ENCODE measurements around the gene FAM168A. TPM values are rescaled to one million over a fixed set of nuclear protein-coding genes. Genes with fewer than 3 reads are reported as not detected.

Gene FAM168A
- total RNA-seq, 1 experiment from 2014 or later: 21.1 TPM

DNA sequence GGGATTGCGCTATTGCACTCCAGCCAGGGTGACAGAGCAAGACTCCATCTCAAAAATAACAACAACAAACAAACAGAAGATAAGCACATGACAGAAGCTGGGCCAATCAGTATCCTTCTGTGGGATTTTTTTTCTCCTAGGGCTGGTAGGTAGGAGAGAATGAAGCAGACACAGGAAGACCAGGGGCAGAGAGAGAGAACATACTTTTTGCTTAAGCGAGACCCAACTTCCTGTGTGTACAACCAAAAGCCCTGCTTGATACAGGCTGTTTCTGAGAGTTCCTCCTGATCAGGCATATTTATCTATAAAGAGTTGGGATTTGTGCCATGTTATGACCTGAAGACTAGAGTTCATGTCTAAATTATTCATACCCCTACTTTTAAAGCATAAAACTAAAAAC is 36.1 kb upstream of the FAM168A start:
- Histone ChIP-seq H4K5ac (ENCODE audit: insufficient read length, low read depth, low read length) (no peak overlapping the region), H2AK5ac (ENCODE audit: insufficient read length, low read length) (no peak overlapping the region), H3K23me2 (ENCODE audit: insufficient read length, low read depth, low read length, poor library complexity, severe bottlenecking) (no peaks in the 10 kb centered on the region), H3K79me1 (ENCODE audit: insufficient read depth, low read depth, low read length, poor library complexity, severe bottlenecking) (no peaks in the 10 kb centered on the region), H3K27me3 (ENCODE audit: insufficient read depth, low read length) (peaks cover 5% of the 10 kb centered on the region; the same call in 1 of the 2 replicates), H2BK15ac (ENCODE audit: low read depth, low read length) (no peak overlapping the region), H2AFZ (ENCODE audit: low read length) (no peak overlapping the region), H3K9me3 (ENCODE audit: control insufficient read depth, low read depth, low read length) (no peaks in the 10 kb centered on the region), H4K91ac (ENCODE audit: insufficient read length, low read depth, low read length) (no peak overlapping the region), H3K27ac (ENCODE audit: insufficient read length, low read depth, low read length) (no peak overlapping the region), H3K4me2 (ENCODE audit: insufficient read depth, insufficient read length, low read length) (no peak overlapping the region), H2BK5ac (ENCODE audit: insufficient read length, low read length) (no peak overlapping the region), H4K20me1 (ENCODE audit: control insufficient read depth, insufficient read depth, insufficient read length) (no peaks in the 10 kb centered on the region), H3K9ac (ENCODE audit: extremely low read depth, insufficient read length, low read length) (no peak overlapping the region), H3K4me1 (ENCODE audit: insufficient read depth, low read length) (no peaks in the 10 kb centered on the region), H3K23ac (ENCODE audit: insufficient read length, low read depth, low read length) (no peak overlapping the region), H3K14ac (ENCODE audit: insufficient read depth, low read length) (no peak overlapping the region), H3K4ac (ENCODE audit: low read depth, low read length) (no peak overlapping the region), H4K8ac (replicated peaks; ENCODE audit: insufficient read length, low read depth, low read length) (no peak overlapping the region), H2BK20ac (ENCODE audit: low read depth, low read length, poor library complexity, severe bottlenecking) (no peak overlapping the region), H2BK120ac (ENCODE audit: low read depth, low read length, poor library complexity, severe bottlenecking) (no peak overlapping the region), H3K56ac (ENCODE audit: insufficient read length, low read depth, low read length) (no peak overlapping the region), H3T11ph (ENCODE audit: low read length) (no peak overlapping the region), H2BK12ac (ENCODE audit: insufficient read length, low read depth, low read length) (no peak overlapping the region), H3K79me2 (ENCODE audit: insufficient read depth, low read length) (no peaks in the 10 kb centered on the region), H3K18ac (ENCODE audit: insufficient read length, low read depth, low read length) (no peak overlapping the region)
- H3K4me1 Mint-ChIP-seq: peaks cover 27% of the 10 kb centered on the region in 2 experiments
- DNase-seq: no peak
- TF ChIP-seq, protein P1, sequence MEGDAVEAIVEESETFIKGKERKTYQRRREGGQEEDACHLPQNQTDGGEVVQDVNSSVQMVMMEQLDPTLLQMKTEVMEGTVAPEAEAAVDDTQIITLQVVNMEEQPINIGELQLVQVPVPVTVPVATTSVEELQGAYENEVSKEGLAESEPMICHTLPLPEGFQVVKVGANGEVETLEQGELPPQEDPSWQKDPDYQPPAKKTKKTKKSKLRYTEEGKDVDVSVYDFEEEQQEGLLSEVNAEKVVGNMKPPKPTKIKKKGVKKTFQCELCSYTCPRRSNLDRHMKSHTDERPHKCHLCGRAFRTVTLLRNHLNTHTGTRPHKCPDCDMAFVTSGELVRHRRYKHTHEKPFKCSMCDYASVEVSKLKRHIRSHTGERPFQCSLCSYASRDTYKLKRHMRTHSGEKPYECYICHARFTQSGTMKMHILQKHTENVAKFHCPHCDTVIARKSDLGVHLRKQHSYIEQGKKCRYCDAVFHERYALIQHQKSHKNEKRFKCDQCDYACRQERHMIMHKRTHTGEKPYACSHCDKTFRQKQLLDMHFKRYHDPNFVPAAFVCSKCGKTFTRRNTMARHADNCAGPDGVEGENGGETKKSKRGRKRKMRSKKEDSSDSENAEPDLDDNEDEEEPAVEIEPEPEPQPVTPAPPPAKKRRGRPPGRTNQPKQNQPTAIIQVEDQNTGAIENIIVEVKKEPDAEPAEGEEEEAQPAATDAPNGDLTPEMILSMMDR (conservative IDR thresholded peaks at IDR 0.05): no peak
- peaks cover 19% of the 10 kb centered on the region for H3K27me3 Mint-ChIP-seq (ENCODE audit: low read depth)
- no peak overlapping the region for H3K27ac Mint-ChIP-seq
- WGBS (ENCODE audit: extremely low coverage, insufficient read length, low lambda C conversion rate): no CpG with 5 or more reads among the region's 2 CpGs
- H3K36me3 Mint-ChIP-seq (ENCODE audit: insufficient read depth in 1 of 3, low read depth in 3 of 3): peaks cover 0 to 18% (median 2%) of the 10 kb centered on the region in 3 experiments; a peak in 3 of 7 replicates
- H3K4me3 Mint-ChIP-seq: no peak overlapping the region
- H3K9me3 Mint-ChIP-seq: peaks cover 3 to 8% of the 10 kb centered on the region in 2 experiments
